Measurements from ENCODE around the gene TMED10. TPM values are rescaled to one million over a fixed set of nuclear protein-coding genes. Genes with fewer than 3 reads are reported as not detected.
"Not testable (repeated sequence)": the region's sequence is repeated elsewhere in the genome, so short reads cannot be mapped to it uniquely, and the experiment has no call there.

The TMED10 gene
- polyA plus RNA-seq, 4 donors: 248 to 292 (median 284) TPM

DNA sequence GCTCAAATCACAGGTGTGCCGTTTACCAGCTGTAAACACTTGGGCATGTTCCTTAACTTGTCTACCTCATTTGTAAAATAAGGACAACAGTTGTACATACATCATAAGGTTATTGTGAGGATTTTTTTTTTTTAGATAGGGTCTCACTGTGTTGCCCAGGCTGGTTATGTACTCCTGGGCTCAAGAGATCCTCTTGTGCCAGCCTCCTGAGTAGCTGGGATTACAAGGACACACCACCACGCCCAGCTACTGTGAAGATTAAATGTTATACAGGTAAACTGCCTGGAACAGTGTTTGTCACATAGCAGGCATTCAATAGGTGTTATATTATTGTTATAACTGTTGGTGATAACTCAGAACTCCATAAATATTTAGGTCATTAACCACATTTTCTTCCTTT lies 12.7 kb downstream of the TMED10 start:
- no peak for DNase-seq (ENCODE audit: low read depth in 4 of 4, low spot score in 3 of 4)

DNA sequence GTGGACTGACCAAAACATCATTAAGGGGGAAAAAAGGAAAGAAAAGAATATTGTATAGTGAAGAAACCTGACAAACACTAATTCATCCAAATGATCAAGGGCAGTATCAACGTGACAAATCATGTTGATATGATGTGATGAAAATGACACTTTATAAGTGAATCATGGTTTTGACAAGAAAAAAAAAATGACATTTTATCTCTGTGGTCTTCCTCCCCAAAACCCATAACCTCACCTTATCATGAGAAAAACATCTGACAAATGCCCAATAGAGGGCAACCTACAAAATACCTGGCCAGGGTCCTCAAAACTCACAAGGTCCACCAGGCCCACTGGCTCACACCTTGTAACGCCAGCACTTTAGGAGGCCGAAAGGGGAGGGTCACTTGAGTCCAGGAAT lies 13.8 kb downstream of the TMED10 start:
- DNase-seq (ENCODE audit: low read depth in 4 of 4, low spot score in 3 of 4): no peak

DNA sequence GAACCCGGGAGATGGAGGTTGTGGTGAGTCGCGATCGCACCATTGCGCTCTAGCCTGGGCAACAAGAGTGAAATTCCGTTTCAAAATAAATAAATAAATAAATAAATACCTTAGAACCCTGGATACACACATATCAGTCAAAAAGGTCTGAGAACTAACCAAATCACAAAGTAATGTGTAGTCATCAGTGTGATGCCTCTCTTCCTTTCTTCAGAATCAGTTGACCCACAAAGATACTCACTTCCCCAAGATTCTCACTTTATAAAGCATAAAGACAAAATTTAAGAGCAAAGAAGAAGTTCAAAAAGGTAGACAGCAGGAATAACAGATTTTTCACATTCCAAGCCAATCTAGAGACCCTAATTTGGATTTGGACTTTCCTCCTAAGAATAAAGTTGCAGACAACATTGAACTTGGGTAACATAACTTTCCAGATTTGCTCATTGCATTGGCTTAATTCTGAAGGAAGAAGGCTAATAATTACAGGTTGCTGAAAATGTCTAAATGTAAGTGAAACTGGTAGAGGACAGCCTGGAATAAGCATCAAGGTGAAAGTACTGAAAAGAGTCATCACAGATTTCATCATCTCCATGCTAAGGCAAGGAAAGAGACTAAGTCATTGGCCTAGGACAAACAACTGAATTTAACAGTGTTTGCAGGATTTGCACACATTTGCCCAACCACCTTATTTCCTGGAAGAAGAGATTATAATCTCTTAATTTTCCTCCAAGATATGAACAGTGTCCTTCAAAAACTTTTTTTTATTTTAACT lies 17.4 kb downstream of the TMED10 start:
- DNase-seq (ENCODE audit: low read depth in 4 of 4, low spot score in 3 of 4): no peak

DNA sequence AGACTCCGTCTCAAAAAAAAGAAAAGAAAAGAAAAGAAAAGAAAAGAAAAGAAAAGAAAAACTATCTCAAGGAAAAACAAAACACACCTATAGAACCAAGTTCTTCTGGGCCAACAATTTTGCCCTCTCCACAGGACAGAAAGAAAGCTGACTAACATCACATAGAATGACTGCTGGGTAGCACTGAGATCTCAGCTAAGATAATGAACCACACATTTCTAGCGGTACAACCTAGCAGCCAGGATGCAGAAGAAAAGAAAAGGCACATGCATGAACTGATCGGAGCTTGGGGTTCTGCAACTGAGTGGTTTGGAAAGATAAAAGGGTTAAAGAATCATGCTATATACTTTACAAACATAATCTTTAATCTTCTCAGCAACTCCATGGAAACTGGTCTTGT lies 19.5 kb downstream of the TMED10 start:
- no peak for DNase-seq (ENCODE audit: low read depth in 4 of 4, low spot score in 3 of 4)

DNA sequence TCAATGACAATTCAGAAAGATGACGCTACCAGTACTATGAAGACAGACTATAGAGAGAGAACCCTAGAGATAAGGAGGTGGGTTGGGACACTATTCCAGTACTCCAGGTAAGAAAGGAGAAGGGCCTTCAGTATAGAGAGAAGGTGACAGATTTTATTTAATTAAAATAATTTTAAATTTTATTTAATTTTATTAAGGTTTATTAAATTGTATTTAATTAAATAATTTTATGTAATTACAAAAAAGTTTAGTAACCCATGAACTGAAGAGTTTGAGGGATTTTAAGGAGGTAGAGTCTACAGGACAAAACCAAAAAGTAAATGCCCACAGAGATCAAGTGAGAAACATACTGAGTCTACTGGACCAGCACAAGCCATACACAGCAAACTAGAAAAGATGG lies 20.3 kb downstream of the TMED10 start:
- DNase-seq (ENCODE audit: low read depth in 4 of 4, low spot score in 3 of 4): no peak

DNA sequence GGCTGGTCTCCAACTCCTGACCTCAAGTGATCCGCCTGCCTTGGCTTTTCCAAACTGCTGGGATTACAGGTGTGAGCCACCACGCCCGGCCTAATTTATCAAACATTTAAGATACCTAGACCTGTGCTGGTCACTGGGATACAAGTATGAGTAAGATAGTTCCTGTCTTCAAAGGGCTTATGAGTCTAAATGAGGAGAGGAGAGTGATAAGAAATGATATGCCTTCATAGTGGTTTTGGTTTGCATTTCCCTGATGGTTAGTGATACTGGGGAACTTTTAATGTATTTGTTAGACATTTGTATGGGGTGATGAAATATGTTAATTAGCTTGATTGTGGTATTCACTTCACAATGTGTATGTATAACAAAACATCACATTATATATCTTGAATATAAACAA lies 21.2 kb downstream of the TMED10 start:
- no peak for DNase-seq (ENCODE audit: low read depth in 4 of 4, low spot score in 3 of 4)

DNA sequence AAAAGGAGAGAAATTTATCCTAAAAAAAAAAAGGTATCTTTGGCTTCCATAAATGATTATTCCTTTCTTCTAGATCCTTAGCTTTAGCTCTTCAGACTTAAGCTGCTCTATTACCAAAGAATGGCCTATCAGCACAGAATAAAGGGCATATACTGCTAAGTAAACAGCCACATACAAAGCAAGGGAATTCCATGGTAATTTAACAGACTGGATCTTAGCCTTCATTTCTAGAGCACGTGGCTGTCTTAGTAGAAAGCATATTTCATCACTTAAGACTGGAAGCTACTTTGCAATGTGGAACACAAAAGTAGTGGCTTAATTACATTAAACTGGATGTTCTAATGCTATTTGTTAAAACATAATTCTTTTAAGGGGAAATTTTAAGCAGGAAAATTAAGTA lies 23.1 kb downstream of the TMED10 start:
- no peak for DNase-seq (ENCODE audit: low read depth in 4 of 4, low spot score in 3 of 4)

DNA sequence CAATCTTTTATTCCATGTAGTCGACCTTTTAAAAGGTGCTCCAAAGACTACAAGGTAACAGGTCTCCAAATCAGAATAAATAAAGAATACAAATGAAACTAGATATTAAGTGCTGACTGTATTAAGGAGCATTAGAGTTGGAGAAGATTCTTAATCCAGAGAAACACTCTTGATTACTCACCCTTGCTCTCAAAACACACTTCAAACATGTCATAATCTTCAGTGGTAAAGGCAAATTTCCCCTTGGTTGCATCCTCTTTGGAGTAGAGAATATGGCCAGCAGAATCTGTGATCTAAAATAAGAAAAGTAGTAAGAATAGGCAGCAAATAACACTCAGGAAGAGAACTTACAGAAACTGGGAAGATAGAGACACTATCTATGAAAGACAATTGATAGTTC lies 24.6 kb downstream of the TMED10 start:
- DNase-seq (ENCODE audit: low read depth in 4 of 4, low spot score in 3 of 4): no peak

DNA sequence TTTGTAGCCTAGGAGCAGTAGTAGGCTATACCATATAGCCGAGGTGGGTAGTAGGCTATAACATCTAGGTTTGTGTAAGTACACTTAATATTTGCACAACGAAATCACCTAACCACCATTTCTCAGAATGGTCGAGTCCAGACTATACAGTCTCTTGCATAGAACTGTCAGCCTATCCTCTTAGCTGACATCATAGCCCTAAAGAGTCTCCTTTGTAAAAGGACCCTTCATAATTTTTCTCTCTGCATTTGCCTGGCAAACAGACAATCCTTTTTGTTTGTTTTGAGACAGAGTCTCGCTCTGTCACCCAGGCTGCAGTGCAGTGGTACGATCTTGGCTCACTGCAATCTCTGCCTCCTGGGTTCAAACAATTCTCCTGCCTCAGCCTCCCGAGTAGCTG lies 25.8 kb downstream of the TMED10 start:
- DNase-seq (ENCODE audit: low read depth in 4 of 4, low spot score in 3 of 4): not testable (repeated sequence)

DNA sequence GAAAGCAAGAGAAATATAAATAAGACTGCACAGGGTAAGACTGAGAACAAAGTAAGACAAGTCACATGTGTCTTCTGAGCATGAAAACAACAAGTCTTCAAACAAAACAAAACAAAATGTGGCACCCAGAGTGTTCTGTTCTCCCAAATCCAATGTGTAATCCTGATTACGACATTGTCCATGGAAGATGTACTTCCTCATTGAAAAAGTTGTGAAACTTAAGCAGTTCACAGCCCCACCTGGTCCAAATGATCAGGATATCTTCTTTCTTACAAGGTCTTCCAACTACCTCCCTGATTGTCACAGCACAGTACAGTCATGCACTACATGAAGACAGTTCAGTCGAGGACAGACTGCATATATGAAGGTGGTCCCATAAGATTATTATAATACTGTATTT lies 26.3 kb downstream of the TMED10 start:
- no peak for DNase-seq (ENCODE audit: low read depth in 4 of 4, low spot score in 3 of 4)

DNA sequence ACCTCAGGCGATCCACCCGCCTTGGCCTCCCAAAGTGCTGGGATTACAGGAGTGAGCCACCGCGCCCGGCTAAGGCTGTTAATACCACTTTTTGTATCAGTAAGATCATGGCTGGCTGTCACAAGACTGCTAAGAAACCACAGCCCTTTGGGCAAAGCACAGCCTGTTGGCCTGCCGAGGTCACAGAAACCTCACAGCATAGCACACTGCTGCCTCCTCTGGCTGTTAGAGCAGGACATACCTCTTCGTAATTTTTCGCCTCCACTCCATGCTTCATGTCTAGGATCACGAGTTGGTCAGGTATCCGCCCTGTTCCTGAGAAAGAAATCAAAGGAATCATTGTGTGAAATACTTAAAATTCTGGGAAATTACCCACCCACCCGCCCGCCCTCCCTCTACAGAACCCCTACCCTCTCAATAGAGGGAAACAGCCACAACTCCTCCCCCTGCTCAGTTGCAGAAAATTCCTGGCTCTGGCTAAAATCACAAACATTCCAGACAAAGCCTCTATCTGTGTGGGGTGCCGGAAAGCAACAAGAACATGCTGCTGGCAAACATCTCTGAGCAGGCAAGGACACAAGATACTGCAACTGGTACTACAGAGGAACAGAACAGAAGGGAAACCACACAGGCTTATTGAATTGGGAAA lies 28.9 kb downstream of the TMED10 start:
- DNase-seq (ENCODE audit: low read depth in 4 of 4, low spot score in 3 of 4): no peak

DNA sequence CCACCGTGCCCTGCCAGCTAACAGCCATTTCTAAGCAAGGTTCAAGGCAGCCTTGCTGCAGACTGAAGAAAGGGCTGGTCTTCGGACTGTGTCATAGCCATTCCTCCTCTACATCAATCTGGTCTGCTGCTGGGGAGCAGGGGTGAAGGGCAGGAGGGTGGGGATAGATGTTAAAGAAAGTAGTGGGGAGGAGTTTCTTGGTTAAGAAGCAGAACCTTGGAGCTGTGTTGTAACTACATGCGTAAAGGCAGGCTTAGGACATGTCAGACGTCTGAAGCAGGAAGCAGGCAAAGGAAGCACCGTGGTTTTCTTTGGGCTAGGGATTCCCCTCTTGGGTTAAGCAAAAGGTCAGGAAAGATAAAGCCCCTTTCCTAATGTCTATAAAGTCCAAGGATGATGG lies 31.5 kb downstream of the TMED10 start:
- no peak for DNase-seq (ENCODE audit: low read depth in 4 of 4, low spot score in 3 of 4)

DNA sequence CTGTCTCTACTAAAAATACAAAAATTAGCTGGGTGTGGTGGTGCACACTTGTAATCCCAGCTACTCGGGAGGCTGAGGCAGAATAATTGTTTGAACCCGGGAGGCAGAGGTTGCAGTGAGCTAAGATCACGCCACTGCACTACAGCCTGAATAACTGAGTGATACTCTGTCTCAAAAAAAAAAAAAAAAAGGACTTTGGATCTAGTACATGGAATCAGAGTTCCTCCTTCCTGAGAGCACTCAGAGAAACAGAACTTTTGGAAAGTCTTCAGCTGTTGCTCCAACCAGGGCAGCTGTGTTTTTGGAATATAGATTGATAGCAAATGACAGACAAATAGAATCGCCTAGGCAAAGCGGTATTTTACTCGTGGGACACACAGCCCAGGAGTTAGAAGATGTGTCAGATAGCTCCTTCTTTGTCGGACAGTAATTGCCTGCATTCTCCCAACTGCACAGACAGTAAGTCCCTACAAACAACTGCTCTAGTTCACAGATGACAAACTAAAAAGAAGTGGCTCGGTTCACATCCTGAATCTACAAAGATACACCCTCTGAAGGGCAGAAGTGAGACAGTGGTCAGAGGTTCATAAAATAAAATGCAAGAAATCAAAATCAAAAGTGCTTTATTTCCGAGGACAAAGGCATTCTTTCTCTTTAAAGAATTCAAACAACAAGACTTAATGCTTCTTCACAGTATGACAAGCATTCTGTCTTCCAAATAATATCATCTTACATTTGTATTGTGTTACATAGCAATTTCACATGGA lies 32.5 kb downstream of the TMED10 start:
- DNase-seq (ENCODE audit: low read depth in 4 of 4, low spot score in 3 of 4): no peak

DNA sequence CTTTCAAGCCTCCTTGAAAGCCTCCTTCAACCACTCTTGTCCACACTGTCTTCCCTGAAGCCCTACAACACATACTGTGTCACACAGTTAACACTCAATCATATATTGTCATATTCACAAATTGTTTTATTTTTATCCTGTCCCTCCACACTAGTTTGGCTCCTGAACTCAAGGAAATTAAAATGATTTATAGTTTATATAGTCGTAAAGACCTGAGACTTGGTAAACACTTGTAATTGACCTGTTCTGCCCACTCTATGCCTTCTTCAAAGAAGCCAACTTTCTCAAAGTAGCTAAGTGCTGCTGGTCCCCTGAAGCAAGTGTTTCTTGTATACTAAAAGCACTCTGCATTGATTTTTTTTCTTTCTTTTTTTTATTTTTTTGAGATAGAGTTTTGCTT lies 33.9 kb downstream of the TMED10 start:
- DNase-seq (ENCODE audit: low read depth in 4 of 4, low spot score in 3 of 4): no peak

DNA sequence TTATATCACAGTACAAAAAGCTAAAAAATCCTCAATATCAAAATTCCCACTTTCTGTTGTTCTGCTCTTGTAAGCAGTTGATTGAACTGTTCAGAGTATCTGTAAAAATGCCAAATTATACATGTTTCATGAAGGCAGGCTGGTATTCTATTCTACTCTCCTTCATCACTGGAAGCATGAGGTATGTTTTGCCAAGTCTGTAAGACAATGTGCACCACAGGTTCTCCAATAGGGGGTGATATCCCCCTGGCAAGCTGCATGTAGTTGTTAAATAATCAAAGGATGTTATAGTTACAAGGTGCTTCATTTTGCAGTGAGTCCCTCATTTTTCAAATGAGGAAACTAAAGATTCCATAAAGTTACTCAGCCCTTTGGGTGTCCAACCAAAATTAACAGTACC lies 34.4 kb downstream of the TMED10 start:
- DNase-seq (ENCODE audit: low read depth in 4 of 4, low spot score in 3 of 4): no peak

DNA sequence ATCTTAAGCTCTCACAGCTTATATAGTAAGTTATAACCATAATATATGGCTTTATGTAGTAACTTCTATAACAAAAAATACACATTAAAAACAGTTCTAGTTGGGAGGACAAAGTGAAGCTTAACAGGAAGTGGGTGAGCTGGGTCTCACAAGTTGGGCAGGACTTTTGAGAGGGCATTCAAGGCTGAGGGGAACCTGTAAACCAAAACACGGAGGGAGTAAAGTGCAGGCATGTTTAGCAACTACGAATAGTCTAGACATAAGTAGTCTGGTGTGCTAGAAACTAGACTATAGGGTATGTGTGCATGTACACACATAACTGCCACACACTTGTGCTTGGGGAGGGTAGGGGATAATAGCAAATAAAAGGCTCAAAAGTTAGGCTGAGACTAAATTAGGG lies 35.4 kb downstream of the TMED10 start:
- DNase-seq (ENCODE audit: low read depth in 4 of 4, low spot score in 3 of 4): no peak

DNA sequence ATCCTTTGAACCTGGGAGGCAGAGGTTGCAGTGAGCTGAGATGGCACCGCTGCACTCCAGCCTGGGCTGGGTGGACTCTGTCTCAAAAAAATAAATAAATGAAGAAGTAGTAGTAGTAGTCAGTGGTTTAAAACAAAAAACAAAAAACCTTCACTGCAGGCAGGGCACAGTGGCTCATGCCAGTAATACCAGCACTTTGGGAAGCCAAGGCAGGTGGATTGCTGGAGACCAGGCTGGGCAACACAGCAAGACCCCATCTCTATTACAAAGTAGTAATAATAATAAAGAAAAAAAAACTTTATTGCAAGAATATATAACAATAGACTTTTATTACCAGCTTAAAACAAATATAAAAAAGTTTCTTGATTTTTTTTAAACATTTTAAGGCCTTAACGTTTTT lies 35.8 kb downstream of the TMED10 start:
- no peak for DNase-seq (ENCODE audit: low read depth in 4 of 4, low spot score in 3 of 4)

DNA sequence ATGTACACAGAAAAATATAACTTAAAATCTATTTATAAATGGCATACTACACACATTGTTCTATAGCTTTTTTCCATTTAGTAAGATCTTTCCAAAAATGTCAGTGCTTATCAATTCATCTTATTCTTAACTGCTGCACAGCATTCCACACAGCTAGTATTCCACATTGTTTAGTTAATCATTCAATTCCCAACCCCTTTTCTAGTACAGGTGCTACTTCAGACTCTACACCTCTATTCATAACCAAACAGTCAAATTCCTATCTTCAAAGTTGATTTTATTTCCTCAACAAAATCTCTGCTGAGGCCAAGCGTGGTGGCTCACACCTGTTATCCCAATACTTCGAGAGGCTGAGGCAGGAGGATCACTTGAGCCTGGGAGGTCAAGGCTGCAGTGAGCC lies 37.2 kb downstream of the TMED10 start:
- DNase-seq (ENCODE audit: low read depth in 4 of 4, low spot score in 3 of 4): no peak

DNA sequence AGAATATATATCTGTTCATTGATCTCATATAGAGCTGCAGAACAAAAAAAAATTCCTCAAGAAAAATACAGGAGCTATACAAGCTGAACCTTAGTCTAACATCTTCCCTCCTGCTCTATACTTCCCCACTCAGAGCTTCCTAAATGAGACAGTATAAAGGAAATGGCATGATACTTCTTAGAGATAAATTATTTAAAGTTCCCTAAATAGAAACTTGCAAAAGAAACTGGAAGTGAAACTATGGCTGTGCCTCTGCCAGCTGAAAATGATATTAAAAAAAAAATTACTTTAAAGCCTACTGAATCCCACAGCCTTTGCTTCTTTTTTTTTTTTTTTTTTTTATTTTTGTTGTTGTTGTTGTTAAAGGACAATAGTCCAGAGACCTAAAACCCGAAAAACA lies 37.9 kb downstream of the TMED10 start:
- DNase-seq (ENCODE audit: low read depth in 4 of 4, low spot score in 3 of 4): no peak

DNA sequence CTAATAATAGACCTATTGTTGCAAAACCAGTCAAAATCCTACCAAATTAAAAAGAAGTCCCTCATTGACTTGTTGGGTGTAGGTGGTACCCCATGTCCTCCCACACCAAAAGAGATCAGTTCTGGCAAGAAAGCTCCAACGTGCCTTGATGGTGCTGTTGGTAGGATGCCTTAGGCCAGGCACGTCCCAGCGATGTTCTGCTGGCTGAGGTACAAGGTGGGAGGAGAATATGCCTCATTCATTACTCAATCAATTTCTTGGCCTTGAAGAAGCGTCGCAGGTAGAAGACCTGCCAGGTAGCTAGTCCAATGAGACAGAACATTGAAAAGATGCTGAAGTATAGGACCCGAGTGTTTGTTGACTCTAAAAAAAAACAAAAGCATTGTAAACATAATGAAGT lies 41.8 kb downstream of the TMED10 start:
- DNase-seq (ENCODE audit: low read depth in 4 of 4, low spot score in 3 of 4): no peak

DNA sequence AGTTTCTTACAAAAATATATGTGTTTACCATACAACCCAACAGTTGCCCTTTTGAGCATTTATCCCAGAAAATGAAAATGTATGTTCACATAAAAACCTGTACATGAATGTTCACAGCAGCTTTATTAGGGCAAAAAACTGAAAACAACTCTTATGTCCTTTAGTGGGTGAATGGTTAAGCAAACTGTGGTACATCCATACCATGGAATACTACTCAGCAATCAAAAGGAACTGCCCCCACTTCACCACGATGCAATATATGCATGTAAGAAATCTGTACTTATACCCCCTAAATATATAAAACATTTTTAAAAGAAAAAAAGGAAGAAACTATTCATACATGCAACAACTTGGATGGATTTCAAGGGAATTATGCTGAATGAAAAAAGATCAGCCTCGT lies 42.8 kb downstream of the TMED10 start:
- no peak for DNase-seq (ENCODE audit: low read depth in 4 of 4, low spot score in 3 of 4)

Measured in right renal pelvis (tissue), 4 donors.